Activated CD8-positive, alpha-beta T cell treated with anti-CD3 and anti-CD28 coated beads for 36 hours (primary cell): ENCODE measurements around the gene PAEP. TPM values are rescaled to one million over a fixed set of nuclear protein-coding genes. Genes with fewer than 3 reads are reported as not detected.

Source experiments
- ATAC-seq: fragments of 200-7000 bp; cut with Tn5 transposase; one replicate; pipeline ENCODE4 v1.10.0; 2021; ENCODE audit warnings: mild to moderate bottlenecking, moderate library complexity
- CTCF ChIA-PET: fragments of 350-600 bp; sonication (Branson Sonifier 250); formaldehyde crosslinking; loops from one replicate; lab custom pipeline; 2021; ENCODE audit warnings: antibody characterized with exemption; lab: Charles Lee
- POLR2A ChIA-PET: fragments of 350-600 bp; sonication (Branson Sonifier 250); formaldehyde crosslinking; loops from one replicate; lab custom pipeline; 2021; ENCODE audit warnings: antibody characterized with exemption; lab: Charles Lee
- DNase-seq: peaks from one replicate; pipeline ENCODE4 v3.0.0-alpha.2; 2020
- H3K27ac Mint-ChIP-seq: one replicate; pipeline ENCODE4 v1.8.0; 2021; ENCODE audit warnings: mild to moderate bottlenecking, mixed read lengths
- H3K27me3 Mint-ChIP-seq: one replicate; pipeline ENCODE4 v1.8.0; 2021; ENCODE audit warnings: mixed read lengths
- H3K36me3 Mint-ChIP-seq: one replicate; pipeline ENCODE4 v1.8.0; 2021; ENCODE audit warnings: low read depth, mixed read lengths
- H3K4me1 Mint-ChIP-seq: one replicate; pipeline ENCODE4 v1.8.0; 2021; ENCODE audit warnings: low read depth, mixed read lengths
- H3K4me3 Mint-ChIP-seq: one replicate; pipeline ENCODE4 v1.8.0; 2021; ENCODE audit warnings: mild to moderate bottlenecking, moderate library complexity, mixed read lengths
- H3K9me3 Mint-ChIP-seq: one replicate; pipeline ENCODE4 v1.8.0; 2021; ENCODE audit warnings: mixed read lengths
- CTCF ChIP-seq: fragments of 200-600 bp; IDR thresholded peaks from one replicate; pipeline ENCODE4 v1.8.0; 2022; ENCODE audit warnings: antibody characterized with exemption, mild to moderate bottlenecking
- intact Hi-C: fragments of 100-400 bp; cut with micrococcal nuclease; formaldehyde crosslinking; loops from one replicate; pipeline ENCODE4 v1.10.0; 2022
- total RNA-seq, 2 experiments: library from RNA; stranded (reverse); gene quantifications; one replicate each; pipeline ENCODE4 v1.2.3, GENCODE V29; 2021

PAEP gene
- total RNA-seq, 2 experiments from 2014 or later = not detected

DNA sequence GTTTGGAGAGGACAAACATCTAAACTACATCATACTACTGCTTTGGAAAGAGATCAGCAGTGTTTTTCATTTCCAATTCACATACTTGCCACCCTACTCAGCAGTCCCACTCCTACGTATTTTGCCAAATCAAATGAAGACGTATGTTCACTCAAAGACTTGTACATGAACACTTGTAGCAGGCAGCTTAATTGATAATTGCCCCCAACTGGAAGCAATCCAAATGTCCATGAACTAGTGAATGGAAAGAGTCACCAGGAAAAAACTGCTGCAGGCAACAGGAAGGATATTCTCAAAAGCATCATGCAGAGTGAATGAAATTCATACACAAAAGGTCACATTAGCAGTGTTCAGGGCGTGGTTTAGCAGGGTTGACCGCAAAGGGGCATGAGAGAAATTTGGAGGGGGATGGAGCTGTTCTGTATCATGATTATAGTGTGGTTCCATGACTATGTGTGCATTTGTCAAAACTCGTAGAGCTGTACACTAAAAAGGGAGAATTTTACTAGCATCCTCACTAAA, 38.8 kb downstream of the PAEP start:
- Mint-ChIP-seq H3K9me3 (no peaks in the 10 kb centered on the region), H3K27me3 (peaks cover 11% of the 10 kb centered on the region), H3K36me3 (no peaks in the 10 kb centered on the region), H3K27ac (no peak overlapping the region), H3K4me3 (no peak overlapping the region), H3K4me1 (no peaks in the 10 kb centered on the region)
- DNase-seq (no peak), ATAC-seq (no peak)
- intact Hi-C loops = no loop called here
- ChIA-PET POLR2A (no interaction called here), CTCF (interaction anchor here (1.2 kb wide), 1 partner anchor 27 kb away, joined by 3 read pairs; no protein-coding TSS in a partner anchor)
- TF ChIP-seq CTCF = no peak

- ATAC-seq (no peak), DNase-seq (no peak)
- ChIA-PET POLR2A (no interaction called here), CTCF (interaction anchor here (1.2 to 1.6 kb wide), 2 partner anchors 16 to 224 kb away, joined by 3 read pairs; no protein-coding TSS in a partner anchor)
- Mint-ChIP-seq H3K4me3 (no peak overlapping the region), H3K27ac (no peak overlapping the region), H3K36me3 (no peaks in the 10 kb centered on the region), H3K9me3 (no peaks in the 10 kb centered on the region), H3K27me3 (peaks cover 11% of the 10 kb centered on the region), H3K4me1 (no peaks in the 10 kb centered on the region)
- no peak for TF ChIP-seq CTCF
- intact Hi-C loops = no loop called here
Measured at GRCh38 chr9:135601988-135602387, 40.4 kb downstream of the PAEP start.

GRCh38 chr9:135602789-135603481, 41.4 kb downstream of the PAEP start:
- Mint-ChIP-seq H3K36me3 (no peaks in the 10 kb centered on the region), H3K27ac (no peak overlapping the region), H3K4me1 (no peaks in the 10 kb centered on the region), H3K27me3 (peaks cover 8% of the 10 kb centered on the region), H3K4me3 (no peak overlapping the region), H3K9me3 (no peaks in the 10 kb centered on the region)
- peak; percentile 64 for ATAC-seq
- ChIA-PET CTCF (interaction anchor here (0.8 to 1.6 kb wide), 8 partner anchors 17 to 223 kb away, joined by 3 to 4 read pairs (median 3); no protein-coding TSS in a partner anchor), POLR2A (no interaction called here)
- TF ChIP-seq CTCF = peak; percentile 84
- intact Hi-C loops = no loop called here
- DNase-seq = peak; percentile 73

DNA sequence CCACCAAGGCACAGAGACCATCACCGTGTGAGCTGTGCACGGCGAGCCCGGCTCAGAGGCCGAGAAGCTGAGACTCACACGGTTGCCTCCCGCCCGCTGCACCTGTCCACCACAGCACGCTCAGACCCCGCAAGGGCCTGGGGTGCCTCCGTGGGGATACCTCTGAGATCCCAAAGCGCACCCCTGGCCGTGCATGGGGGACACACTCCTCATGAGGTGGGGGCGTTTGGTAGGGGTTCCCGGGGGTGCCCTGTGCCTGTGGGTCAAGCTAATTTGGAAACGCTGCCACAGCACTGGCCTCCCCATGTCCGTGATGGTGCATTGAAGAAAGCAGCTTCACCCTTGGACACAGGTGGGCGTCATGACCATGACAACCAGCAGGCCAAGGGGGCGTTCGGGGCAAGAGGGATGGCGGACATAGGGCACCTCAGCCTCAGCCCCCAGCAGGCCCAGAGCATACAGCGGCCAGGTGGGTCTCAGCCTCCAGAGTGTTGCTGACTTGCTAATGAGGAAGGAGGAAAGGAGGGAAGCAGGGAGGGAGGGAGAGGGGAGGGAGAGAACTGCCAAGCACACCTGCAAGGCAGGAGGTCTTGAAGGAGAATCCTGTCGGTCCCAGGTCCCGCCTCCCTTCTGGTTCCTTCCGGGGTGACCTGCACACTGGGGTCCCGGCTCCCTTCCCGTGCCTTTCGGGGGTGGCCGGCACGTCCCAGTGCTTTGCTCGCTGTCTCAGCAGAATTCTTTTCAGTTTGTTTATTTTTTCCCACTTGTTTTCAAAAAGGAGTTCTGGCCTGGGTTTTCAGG, 43.1 kb downstream of the PAEP start:
- Mint-ChIP-seq H3K9me3 (no peaks in the 10 kb centered on the region), H3K4me3 (no peak overlapping the region), H3K4me1 (no peaks in the 10 kb centered on the region), H3K27ac (no peak overlapping the region), H3K36me3 (no peaks in the 10 kb centered on the region), H3K27me3 (peaks cover 5% of the 10 kb centered on the region)
- no peak for DNase-seq
- intact Hi-C loops = no loop called here
- TF ChIP-seq CTCF = no peak
- CTCF ChIA-PET = interaction anchor here (1.4 kb wide), 1 partner anchor 22 kb away, joined by 3 read pairs; no protein-coding TSS in a partner anchor
- POLR2A ChIA-PET = no interaction called here
- ATAC-seq = no peak
